HepG2 (cell line): Measurements from ENCODE around the gene ASB14. TPM values are rescaled to one million over a fixed set of nuclear protein-coding genes. Genes with fewer than 3 reads are reported as not detected.

Source experiments
- BHLHE40 ChIP-seq: IDR thresholded peaks from 2 replicates; pipeline ENCODE4 v1.6.1; 2011; ENCODE audit warnings: low read length, improper control_type of control experiment
- CBFB ChIP-seq: sonication (generic); formaldehyde crosslinking; IDR thresholded peaks from 2 replicates; pipeline ENCODE4 v1.4.0; 2020; ENCODE audit warnings: missing genetic modification reagents
- DPF2 ChIP-seq: sonication (generic); formaldehyde crosslinking; IDR thresholded peaks from 2 replicates; pipeline ENCODE4 v1.4.0; 2020; ENCODE audit warnings: mild to moderate bottlenecking, low read depth, missing genetic modification reagents, borderline replicate concordance
- KMT2B ChIP-seq: IDR thresholded peaks from 2 replicates; pipeline ENCODE4 v1.6.1; 2016; ENCODE audit warnings: missing genetic modification reagents, missing compliant biosample characterization
- MXD3 ChIP-seq: IDR thresholded peaks from 2 replicates; pipeline ENCODE4 v1.6.1; 2016; ENCODE audit warnings: mild to moderate bottlenecking, missing biosample characterization, missing genetic modification reagents
- RAD51 ChIP-seq: fragments of 450-650 bp; IDR thresholded peaks from 2 replicates; pipeline ENCODE4 v1.6.1; 2016; ENCODE audit warnings: borderline replicate concordance
- RORA ChIP-seq: sonication (generic); formaldehyde crosslinking; IDR thresholded peaks from 2 replicates; pipeline ENCODE4 v1.5.0; 2020; ENCODE audit warnings: mild to moderate bottlenecking, missing genetic modification reagents, moderate library complexity
- SAP130 ChIP-seq: IDR thresholded peaks from 2 replicates; pipeline ENCODE4 v1.6.1; 2016; ENCODE audit warnings: low read depth
- SOX13 ChIP-seq, 3 experiments: fragments of 450-650 bp in 1 of 3; sonication (generic) in 1 of 3; formaldehyde crosslinking in 1 of 3; IDR thresholded peaks in 2 of 3; conservative IDR thresholded peaks in 1 of 3; 2 replicates each; pipeline versions ENCODE4 v1.5.0 to v1.6.1; 2016 to 2020; ENCODE audit warnings: antibody characterized with exemption in 1 of 3, mild to moderate bottlenecking in 1 of 3, missing compliant biosample characterization in 1 of 3, missing genetic modification reagents in 1 of 3, moderate library complexity in 1 of 3
- ZBTB25 ChIP-seq: IDR thresholded peaks from 2 replicates; pipeline ENCODE4 v1.6.1; 2018; ENCODE audit warnings: missing genetic modification reagents
- ZKSCAN8 ChIP-seq: IDR thresholded peaks from 2 replicates; pipeline ENCODE4 v1.6.1; 2016; ENCODE audit warnings: borderline replicate concordance, missing genetic modification reagents, missing compliant biosample characterization
- ZNF407 ChIP-seq: sonication (generic); formaldehyde crosslinking; IDR thresholded peaks from one replicate; pipeline ENCODE4 v1.5.1; 2020; ENCODE audit warnings: mild to moderate bottlenecking, missing genetic modification reagents; ENCODE audit errors: not compliant biosample characterization
- ZNF503 ChIP-seq: sonication (generic); formaldehyde crosslinking; IDR thresholded peaks from 2 replicates; pipeline ENCODE4 v1.4.0; 2020; ENCODE audit warnings: missing genetic modification reagents
- ZNF577 ChIP-seq: sonication (generic); formaldehyde crosslinking; IDR thresholded peaks from 2 replicates; pipeline ENCODE4 v1.4.0; 2020; ENCODE audit warnings: mild to moderate bottlenecking, low read depth, missing genetic modification reagents, borderline replicate concordance
- polyA plus RNA-seq, 8 experiments: library from polyadenylated mRNA; depleted of rRNA in 3 of 8; stranded (reverse) in 7 of 8; unstranded in 1 of 8; fragments of >200 nt; fragmentation: Illumina TruSeq in 4 of 8; extraction: Trizol in 4 of 8; gene quantifications; 2 replicates each; pipeline versions ENCODE4 v1.2.1 to v1.2.3, GENCODE V29; 2011 to 2016; ENCODE audit warnings: low read depth in 4 of 8, missing spikeins in 1 of 8, mixed read lengths in 1 of 8; ENCODE audit not compliant: insufficient read depth in 1 of 8
- total RNA-seq, 5 experiments: library from RNA; depleted of rRNA; stranded (reverse); fragments of >200 nt; fragmentation: Illumina TruSeq; extraction: Trizol; gene quantifications; 2 replicates each; pipeline ENCODE4 v1.2.3, GENCODE V29; 2016; ENCODE audit warnings: low read depth in 1 of 5

ASB14 gene
- total and polyA plus RNA-seq, 2 of the 13 experiments (the other 11 are each of a cell fraction or from before 2014, with no cell fraction given), result not detected

- peak; percentile 84 for TF ChIP-seq ZNF407
- TF ChIP-seq BHLHE40, result peak; percentile 25; the same call in 1 of the 2 replicates
- peak; percentile 89 for TF ChIP-seq SAP130 (CRISPR knock-in tag)
- no peak for TF ChIP-seq SOX13 (IDR thresholded peaks at IDR 0.05)
- TF ChIP-seq SOX13 (CRISPR knock-in tag; conservative IDR thresholded peaks at IDR 0.05 in 1 of 2, IDR thresholded peaks at IDR 0.05 in 1 of 2), result peak in 1 of 2 experiments; percentile 13; a peak in 1 of 4 replicates
- TF ChIP-seq ZBTB25 (CRISPR knock-in tag), result peak; percentile 48; the same call in 1 of the 2 replicates
- peak; percentile 89; the same call in 1 of the 2 replicates for TF ChIP-seq MXD3 (CRISPR knock-in tag)
- peak; percentile 80 for TF ChIP-seq KMT2B
- TF ChIP-seq DPF2 (CRISPR knock-in tag), result no peak
- no peak for TF ChIP-seq ZNF577
- no peak for TF ChIP-seq RORA (CRISPR knock-in tag)
- no peak for TF ChIP-seq RAD51
- TF ChIP-seq ZKSCAN8, result 0 out of 2 replicates have a peak, but pooled peaks have one; percentile 56
- TF ChIP-seq ZNF503 (CRISPR knock-in tag), result 0 out of 2 replicates have a peak, but pooled peaks have one; percentile 63
- peak; percentile 62; the same call in 1 of the 2 replicates for TF ChIP-seq CBFB
These were observed 65.1 kb downstream of the ASB14 start, which contains the start of gene APPL1 (continued) for GRCh38 chr3:57227204-57227929.
